Ovary (tissue), 9 donors: ENCODE data around the gene COMTD1. TPM values are rescaled to one million over a fixed set of nuclear protein-coding genes. Genes with fewer than 3 reads are reported as not detected.
A peak's percentile ranks its signal among the peaks of the same experiment; 100 is the strongest.
"Not testable (repeated sequence)": the region's sequence is repeated elsewhere in the genome, so short reads cannot be mapped to it uniquely, and the experiment has no call there.

Experiments
- DNase-seq, 5 donors: peaks; one replicate each; pipeline ENCODE4 v3.0.0-alpha.2; 2019 to 2020
- H3K27ac ChIP-seq, 2 donors: fragments of 200-600 bp; one replicate each; pipeline versions ENCODE4 v1.5.1 to v1.8.0; 2019 to 2022
- H3K27me3 ChIP-seq: fragments of 200-600 bp; one replicate; pipeline ENCODE4 v1.8.0; 2022
- H3K36me3 ChIP-seq: fragments of 200-600 bp; sonication (generic); one replicate; pipeline ENCODE4 v1.5.1; 2019
- H3K4me1 ChIP-seq: one replicate; pipeline ENCODE4 v1.8.1; 2013; ENCODE audit warnings: mild to moderate bottlenecking, moderate library complexity; ENCODE audit not compliant: insufficient read depth
- H3K4me3 ChIP-seq: fragments of 200-600 bp; sonication (generic); one replicate; pipeline ENCODE4 v1.5.1; 2017
- H3K9me3 ChIP-seq, 2 donors: fragments of 200-600 bp in 1 of 2; sonication (generic) in 1 of 2; one replicate each; pipeline versions ENCODE4 v1.5.1 to v1.8.1; 2013 to 2019; ENCODE audit warnings: mild to moderate bottlenecking in 1 of 2, moderate library complexity in 1 of 2
- CTCF ChIP-seq, 3 donors: fragments of 450-650 bp in 2 of 3; fragments of 200-600 bp in 1 of 3; IDR thresholded peaks; one replicate each; pipeline versions ENCODE4 v1.5.1 to v1.8.0; 2016 to 2022; ENCODE audit warnings: antibody characterized with exemption in 3 of 3, mild to moderate bottlenecking in 1 of 3
- EP300 ChIP-seq: sonication (generic); formaldehyde crosslinking; IDR thresholded peaks from one replicate; pipeline ENCODE4 v1.6.1; 2017; ENCODE audit warnings: antibody characterized with exemption
- POLR2A ChIP-seq: fragments of 450-650 bp; IDR thresholded peaks from one replicate; pipeline ENCODE4 v1.6.1; 2017; ENCODE audit warnings: antibody characterized with exemption, mild to moderate bottlenecking, moderate library complexity
- WGBS, 3 donors: extraction: QIAGEN DNeasy Blood & Tissue Kit in 1 of 3; methylation state at CpG; one replicate each; pipeline versions ENCODE4 v1.1.5 to v1.1.7; 2013 to 2017; 5-methylcytosine and 5-hydroxymethylcytosine counted together
- intact Hi-C, 4 donors: fragments of 100-400 bp; cut with DNase I; formaldehyde crosslinking; loops; one replicate each; pipeline versions ENCODE4 v1.11.0 to v1.15.1; 2022 to 2023
- polyA plus RNA-seq, 2 donors: library from polyadenylated mRNA; stranded (reverse); fragments of 200-250 nt in 1 of 2; fragments of 350-450 nt in 1 of 2; fragmentation: Illumina TruSeq in 1 of 2; extraction: RNeasy Lipid Tissue Mini Kit (QIAGEN cat#74804) in 1 of 2; gene quantifications; one replicate each; pipeline ENCODE4 v1.2.3, GENCODE V29; 2013 to 2014
- total RNA-seq, 7 donors: library from RNA; depleted of rRNA in 2 of 7; stranded (reverse); fragments of >200 nt in 2 of 7; fragmentation: NEBNext Ultra II Directional in 3 of 7; extraction: Animal tissue kit (Norgen Biotek cat#: 25700) in 3 of 7; gene quantifications; one replicate each; pipeline versions ENCODE4 v1.1.0 to v1.2.4, GENCODE V29; 2016 to 2023
- donor health status: DM: no; HTN: no; CAD: no; lungs with moderate emphysema.
- donor health status: DM: no; HTN: no; CAD: no.
- donor health status: Bipolar disorder and iron deficiency.
- donor health status: DM: yes; HTN: yes; CAD: no.
- donor health status: DM: no; HTN: no; CAD: no.
- donor health status: DM: yes; HTN: yes; CAD: no.

The COMTD1 gene
- total and polyA plus RNA-seq, 9 donors, result 14.2 to 37.3 (median 18.2) TPM; not detected in 1

- Histone ChIP-seq H3K4me1 (peaks cover 2% of the 10 kb centered on the region), H3K27me3 (no peaks in the 10 kb centered on the region), H3K27ac (no peak overlapping the region), H3K36me3 (no peaks in the 10 kb centered on the region), H3K4me3 (no peak overlapping the region), H3K9me3 (no peaks in the 10 kb centered on the region)
- intact Hi-C loops, result no loop called here
- 93 to 97% (median 95%) methylated on average over 5 of the region's 5 CpGs for WGBS, 3 donors
- TF ChIP-seq CTCF (IDR thresholded peaks at IDR 0.05), result no peak
- TF ChIP-seq EP300, result no peak
- no peak for TF ChIP-seq POLR2A
- DNase-seq, result no peak
Measured at GRCh38 chr10:75203724-75204123, 32.0 kb downstream of the COMTD1 start.

GRCh38 chr10:75203046-75203620, 32.6 kb downstream of the COMTD1 start:
- H3K9me3 ChIP-seq, H3K4me1 ChIP-seq, H3K36me3 ChIP-seq, H3K4me3 ChIP-seq, H3K27ac ChIP-seq, H3K27me3 ChIP-seq, DNase-seq, intact Hi-C loops: not testable (repeated sequence)
- 84 to 89% (median 87%) methylated on average over 11 of the region's 11 CpGs for WGBS, 3 donors

GRCh38 chr10:75202321-75203045, 33.3 kb downstream of the COMTD1 start:
- Histone ChIP-seq H3K9me3 (no peaks in the 10 kb centered on the region), H3K4me3 (no peak overlapping the region), H3K27me3 (no peaks in the 10 kb centered on the region), H3K27ac (no peak overlapping the region), H3K4me1 (peaks cover 2% of the 10 kb centered on the region), H3K36me3 (no peaks in the 10 kb centered on the region)
- TF ChIP-seq POLR2A, result no peak
- TF ChIP-seq CTCF (IDR thresholded peaks at IDR 0.05), result no peak
- no peak for TF ChIP-seq EP300
- peak in 1 of 5 donors; percentile 59 for DNase-seq
- 42 to 57% (median 54%) methylated on average over 1 of the region's 1 CpG for WGBS, 3 donors
- intact Hi-C loops, result no loop called here

- Histone ChIP-seq H3K4me1 (peaks cover 2% of the 10 kb centered on the region), H3K27me3 (no peaks in the 10 kb centered on the region), H3K4me3 (no peak overlapping the region), H3K9me3 (no peaks in the 10 kb centered on the region), H3K27ac (no peak overlapping the region), H3K36me3 (no peaks in the 10 kb centered on the region)
- TF ChIP-seq CTCF (IDR thresholded peaks at IDR 0.05) (no peak), EP300 (no peak), POLR2A (no peak)
- WGBS, 3 donors, result 86 to 88% (median 87%) methylated on average over 9 of the region's 9 CpGs
- DNase-seq, result no peak
- intact Hi-C loops, result no loop called here
Measured at GRCh38 chr10:75201793-75202307, 33.9 kb downstream of the COMTD1 start.

GRCh38 chr10:75199949-75200348, 35.8 kb downstream of the COMTD1 start:
- not testable (repeated sequence) for H3K4me3 ChIP-seq, DNase-seq, H3K9me3 ChIP-seq, H3K36me3 ChIP-seq, H3K4me1 ChIP-seq, H3K27ac ChIP-seq, H3K27me3 ChIP-seq
- 76 to 93% (median 93%) methylated on average over 6 of the region's 6 CpGs for WGBS, 3 donors
- intact Hi-C loops, result loop anchor here in 1 of 4 donors (10.0 kb wide), 1 partner anchor 95 kb away; a partner anchor contains a TSS
